Neural cell (in vitro differentiated cells): ENCODE measurements around the gene ERBB4.

Experiments
- POLR2AphosphoS5 ChIP-seq: IDR thresholded peaks from 2 replicates; pipeline ENCODE4 v1.6.1; 2012
- TF ChIP-seq, protein P1 (sequence below): fragments of 450-650 bp; IDR thresholded peaks from 2 replicates; pipeline ENCODE4 v1.5.1; 2014; ENCODE audit warnings: antibody characterized with exemption, mild to moderate bottlenecking, moderate library complexity; ENCODE audit not compliant: poor library complexity, severe bottlenecking

- TF ChIP-seq, protein P1, sequence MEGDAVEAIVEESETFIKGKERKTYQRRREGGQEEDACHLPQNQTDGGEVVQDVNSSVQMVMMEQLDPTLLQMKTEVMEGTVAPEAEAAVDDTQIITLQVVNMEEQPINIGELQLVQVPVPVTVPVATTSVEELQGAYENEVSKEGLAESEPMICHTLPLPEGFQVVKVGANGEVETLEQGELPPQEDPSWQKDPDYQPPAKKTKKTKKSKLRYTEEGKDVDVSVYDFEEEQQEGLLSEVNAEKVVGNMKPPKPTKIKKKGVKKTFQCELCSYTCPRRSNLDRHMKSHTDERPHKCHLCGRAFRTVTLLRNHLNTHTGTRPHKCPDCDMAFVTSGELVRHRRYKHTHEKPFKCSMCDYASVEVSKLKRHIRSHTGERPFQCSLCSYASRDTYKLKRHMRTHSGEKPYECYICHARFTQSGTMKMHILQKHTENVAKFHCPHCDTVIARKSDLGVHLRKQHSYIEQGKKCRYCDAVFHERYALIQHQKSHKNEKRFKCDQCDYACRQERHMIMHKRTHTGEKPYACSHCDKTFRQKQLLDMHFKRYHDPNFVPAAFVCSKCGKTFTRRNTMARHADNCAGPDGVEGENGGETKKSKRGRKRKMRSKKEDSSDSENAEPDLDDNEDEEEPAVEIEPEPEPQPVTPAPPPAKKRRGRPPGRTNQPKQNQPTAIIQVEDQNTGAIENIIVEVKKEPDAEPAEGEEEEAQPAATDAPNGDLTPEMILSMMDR: no peak
- no peak for TF ChIP-seq POLR2AphosphoS5
Observed at GRCh38 chr2:211823886-211824479, 714.6 kb downstream of the ERBB4 start.
